Raji (cell line): ENCODE results near the gene PKNOX2.

Experiments used
- POLR2A ChIP-seq: IDR thresholded peaks from 2 replicates; pipeline ENCODE4 v1.6.1; 2011; ENCODE audit warnings: low read depth, low read length, control low read depth; ENCODE audit not compliant: insufficient read depth

The PKNOX2 gene

DNA sequence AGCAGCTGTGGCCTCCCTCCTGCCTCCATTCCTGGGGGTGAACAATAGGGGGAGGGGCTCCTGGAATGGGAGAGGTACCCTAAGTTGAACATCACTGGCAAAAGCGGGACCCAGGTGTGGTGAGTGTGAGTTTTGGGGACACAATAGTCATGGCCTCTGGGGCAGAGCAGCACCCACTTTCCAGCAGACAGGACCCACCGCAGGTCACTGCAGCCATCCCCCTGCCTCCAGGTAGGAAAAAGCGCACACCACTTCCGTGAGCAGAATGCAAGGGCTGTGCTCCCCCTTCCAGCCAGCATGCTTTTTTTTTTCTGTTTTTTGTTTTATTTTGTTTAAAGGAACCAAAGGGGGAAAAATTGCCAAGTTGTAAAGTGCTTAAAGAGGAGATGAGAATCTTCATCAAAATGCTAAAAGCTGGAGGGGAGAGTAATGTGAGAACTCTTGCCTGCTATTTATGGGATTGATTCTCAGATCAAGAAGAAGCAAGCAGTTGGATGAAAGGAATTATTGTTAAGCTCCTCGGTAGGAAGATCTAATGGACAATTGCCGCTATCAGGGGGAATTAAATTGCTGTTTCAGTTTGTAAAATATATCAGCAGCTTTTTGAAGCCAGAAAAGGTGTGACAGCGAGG, 178.7 kb downstream of the PKNOX2 start:
- TF ChIP-seq POLR2A = no peak

- no peak for TF ChIP-seq POLR2A
Observed at GRCh38 chr11:125343718-125344131, 179.2 kb downstream of the PKNOX2 start.

GRCh38 chr11:125344846-125345420, 180.4 kb downstream of the PKNOX2 start:
- TF ChIP-seq POLR2A = no peak

DNA sequence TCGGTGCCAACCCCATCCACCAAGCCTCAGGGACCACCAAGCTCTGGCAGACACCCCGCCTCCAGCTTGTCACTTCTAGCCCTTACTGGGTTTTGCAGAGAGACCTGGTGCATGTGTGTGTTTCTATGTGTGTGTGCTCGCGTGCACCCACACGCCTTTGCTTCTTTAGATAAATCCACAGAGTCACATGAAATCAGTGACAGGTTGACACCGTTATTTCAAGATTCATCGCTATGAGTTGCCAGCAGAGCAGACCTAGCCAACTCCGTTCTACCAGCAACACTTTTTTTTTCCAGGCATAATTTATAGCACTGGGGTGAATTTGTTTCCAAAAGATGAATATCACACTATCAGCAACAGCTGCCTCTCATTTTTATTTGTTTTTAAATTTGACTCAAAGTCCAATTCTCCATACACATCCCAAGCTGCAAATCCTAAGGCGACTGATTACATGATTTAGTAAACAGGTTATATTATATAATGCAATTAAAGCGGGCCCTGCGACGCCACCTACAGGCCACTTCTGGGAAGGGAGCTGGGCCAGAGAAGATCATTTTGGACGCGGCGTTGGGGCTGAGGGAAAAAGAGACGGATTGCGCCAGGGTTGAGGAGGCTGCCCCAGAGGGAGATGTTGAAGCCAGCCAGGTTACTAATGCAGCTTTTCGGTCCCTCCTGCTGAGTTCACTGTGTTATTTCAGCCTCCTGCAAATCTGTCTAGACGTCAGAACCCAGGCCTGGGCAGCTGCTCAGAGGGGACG, 181.0 kb downstream of the PKNOX2 start:
- TF ChIP-seq POLR2A = no peak

DNA sequence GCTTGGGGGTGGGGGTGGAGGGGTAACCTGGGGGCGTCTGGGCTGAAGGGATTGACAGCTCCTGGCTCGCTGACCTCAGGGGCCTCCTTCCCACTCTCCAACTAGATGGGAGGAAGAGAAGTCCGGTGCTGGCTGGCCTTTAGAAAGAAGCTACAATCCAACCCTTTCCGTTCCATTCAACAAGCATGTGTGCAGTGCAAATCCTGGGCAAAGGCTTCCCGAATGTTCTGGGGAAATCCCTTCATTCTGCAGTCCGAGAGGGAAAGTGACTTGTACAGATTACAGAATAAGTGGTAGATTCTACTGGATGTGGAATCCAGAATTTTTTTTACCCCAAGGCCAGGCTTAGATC, 181.6 kb downstream of the PKNOX2 start:
- no peak for TF ChIP-seq POLR2A

- TF ChIP-seq POLR2A = no peak
Observed at GRCh38 chr11:125346565-125347260, 182.2 kb downstream of the PKNOX2 start.

GRCh38 chr11:125347261-125347585, 182.7 kb downstream of the PKNOX2 start:
- TF ChIP-seq POLR2A = no peak

- TF ChIP-seq POLR2A = no peak
Observed at GRCh38 chr11:125348141-125348651, 183.6 kb downstream of the PKNOX2 start.

DNA sequence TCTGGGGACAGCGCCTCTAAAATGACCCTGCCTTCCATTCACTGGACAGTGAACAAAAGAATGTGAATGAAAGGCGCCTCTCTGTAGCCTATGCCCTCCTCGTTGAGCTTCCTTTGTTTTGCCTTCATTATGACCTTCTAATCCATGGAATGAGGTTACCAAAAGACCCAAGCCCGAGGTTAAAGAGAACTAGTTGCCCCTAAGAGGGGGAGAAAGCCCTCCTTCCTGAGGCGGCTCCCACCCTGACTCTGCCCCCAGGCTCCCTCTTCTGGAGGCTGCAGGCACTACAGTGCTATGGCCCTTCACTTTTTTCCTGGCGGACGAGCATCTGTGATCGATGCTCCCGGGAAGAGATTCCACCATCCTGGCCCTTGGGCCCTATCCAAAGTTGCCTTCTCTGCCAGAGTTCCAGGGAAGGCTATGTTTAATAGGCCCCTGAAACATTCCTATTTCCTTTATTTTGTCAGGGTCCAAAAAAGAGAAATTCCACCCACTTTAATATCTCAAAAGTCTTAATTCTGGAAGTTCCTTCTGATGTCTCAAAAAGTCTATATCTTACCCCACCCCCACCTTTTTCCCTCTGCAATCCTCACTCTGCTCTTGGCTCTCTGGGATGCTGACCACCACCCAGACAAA, 184.2 kb downstream of the PKNOX2 start:
- TF ChIP-seq POLR2A = no peak

DNA sequence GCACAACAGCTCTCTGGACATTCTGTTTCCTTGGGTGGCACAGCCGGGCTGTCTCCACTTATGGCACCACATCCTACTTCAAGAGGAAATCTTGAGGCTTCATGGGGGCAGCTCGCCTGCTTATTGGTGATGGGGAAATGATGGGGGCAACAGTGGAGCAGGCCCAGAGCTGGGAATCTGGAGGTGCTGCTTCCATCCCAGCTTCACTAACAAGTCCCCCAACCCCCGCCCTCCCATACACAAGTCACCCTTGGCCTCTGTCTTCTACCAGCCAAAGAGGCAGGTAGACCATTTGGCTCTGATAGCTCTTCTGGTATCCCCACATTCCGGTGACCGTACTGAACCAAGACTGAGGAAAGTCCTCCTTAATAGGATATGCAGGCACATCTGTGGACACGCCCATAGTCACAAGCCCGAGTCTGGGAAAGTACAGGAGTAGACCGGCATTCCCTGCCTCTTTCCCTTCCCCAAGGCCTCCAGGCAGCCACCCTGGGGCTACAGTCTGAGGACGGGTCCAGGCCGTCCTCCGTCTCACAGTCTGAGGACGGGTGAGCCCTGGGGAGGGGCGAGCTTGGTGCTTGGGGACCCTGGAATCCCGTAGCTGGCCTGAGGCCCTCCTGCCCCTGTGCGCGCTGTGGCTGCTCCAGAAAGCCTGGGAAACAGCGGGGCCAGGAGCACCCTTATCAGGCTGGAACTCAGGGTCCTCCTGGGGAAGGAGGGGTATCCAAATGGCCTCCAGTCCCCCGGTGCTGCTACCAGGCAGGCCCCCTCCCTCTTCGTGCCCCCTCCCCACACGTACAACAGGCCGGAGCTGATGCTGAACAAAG, 185.9 kb downstream of the PKNOX2 start:
- no peak for TF ChIP-seq POLR2A

GRCh38 chr11:125351033-125351867, 186.7 kb downstream of the PKNOX2 start:
- no peak for TF ChIP-seq POLR2A

- TF ChIP-seq POLR2A = no peak
Observed at GRCh38 chr11:125351868-125352250, 187.3 kb downstream of the PKNOX2 start.

DNA sequence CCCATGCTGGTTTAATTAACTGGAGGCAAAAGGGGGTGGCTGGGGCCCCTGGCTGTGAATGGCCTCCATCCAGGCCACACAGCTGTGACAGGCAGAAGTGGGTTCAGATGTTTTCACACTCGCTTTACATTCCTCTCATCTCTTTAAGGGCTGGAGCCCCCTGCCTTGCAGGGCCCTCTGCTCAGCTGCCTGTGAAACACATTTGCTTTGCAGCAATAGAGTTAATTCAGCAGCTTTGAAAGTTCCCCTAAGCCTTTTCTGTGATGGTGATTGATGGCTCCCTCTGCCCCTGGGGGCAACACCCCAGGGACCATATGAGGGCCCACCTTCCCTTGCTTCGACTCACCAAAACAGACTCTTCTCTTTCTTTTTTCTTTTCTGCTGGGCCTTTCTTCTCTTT, 192.2 kb downstream of the PKNOX2 start:
- TF ChIP-seq POLR2A = no peak

DNA sequence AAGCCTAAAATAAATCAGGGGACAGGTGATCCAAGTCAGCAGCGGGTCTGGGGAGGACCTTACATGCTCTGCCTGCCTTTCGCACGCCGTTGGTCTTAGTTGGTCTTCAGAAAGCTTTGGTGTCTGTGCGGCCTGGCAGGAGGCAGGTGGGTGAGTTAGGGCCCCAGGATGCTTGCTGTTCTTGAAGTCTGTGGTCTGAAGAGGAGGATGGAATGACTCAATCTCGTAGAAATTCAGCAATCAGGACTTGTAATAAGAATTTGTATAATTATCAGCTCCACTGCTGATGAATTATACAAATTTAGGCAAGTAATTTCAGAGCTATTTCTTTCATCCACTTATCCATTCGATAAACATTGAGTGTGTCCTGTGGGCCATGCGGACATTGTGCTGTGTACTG, 193.0 kb downstream of the PKNOX2 start:
- no peak for TF ChIP-seq POLR2A

DNA sequence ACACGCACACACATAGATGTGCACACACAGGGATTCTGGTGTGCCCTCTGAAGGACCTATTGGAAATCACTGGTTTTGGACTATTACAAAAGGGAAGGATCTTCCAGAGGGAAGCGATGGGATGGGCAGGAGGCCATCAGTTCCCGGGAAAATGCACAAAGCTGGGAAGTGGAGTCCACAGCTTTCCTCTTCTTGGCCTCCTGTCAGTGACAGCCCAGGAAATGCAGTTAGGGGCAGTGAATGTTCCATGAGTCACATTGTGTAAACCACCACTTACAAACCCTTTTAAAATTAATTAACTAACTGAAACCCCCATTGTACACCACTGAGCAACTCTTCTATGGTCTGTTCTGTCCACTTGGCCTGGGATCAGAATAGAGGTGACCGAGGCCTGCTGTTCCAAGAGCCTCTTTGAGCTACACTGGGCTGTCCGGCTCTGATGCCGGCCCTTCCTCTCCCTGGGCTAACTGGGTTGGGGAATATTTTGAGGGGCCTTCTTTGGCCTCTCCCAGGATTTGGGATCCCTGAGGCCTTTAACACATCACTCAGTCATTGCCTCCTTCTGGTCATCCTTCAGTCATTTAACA, 193.8 kb downstream of the PKNOX2 start:
- TF ChIP-seq POLR2A = no peak
